Mucosa of descending colon (tissue), 3 donors: Measurements from ENCODE around the gene EGFLAM. TPM values are rescaled to one million over a fixed set of nuclear protein-coding genes. Genes with fewer than 3 reads are reported as not detected.
A peak's percentile ranks its signal among the peaks of the same experiment; 100 is the strongest.

Source experiments
- ATAC-seq: fragments of 200-7000 bp; cut with Tn5 transposase; one replicate; pipeline ENCODE4 v1.9.1; 2020; ENCODE audit warnings: mild to moderate bottlenecking, moderate library complexity
- DNase-seq, 3 donors: peaks; one replicate each; pipeline ENCODE4 v3.0.0-alpha.2; 2020
- H3K36me3 ChIP-seq: fragments of 200-600 bp; one replicate; pipeline ENCODE4 v1.8.0; 2021; ENCODE audit warnings: low read depth, mild to moderate bottlenecking
- H3K4me1 ChIP-seq: fragments of 200-600 bp; one replicate; pipeline ENCODE4 v1.8.0; 2021; ENCODE audit warnings: low read depth, mild to moderate bottlenecking
- H3K4me3 ChIP-seq: fragments of 200-600 bp; one replicate; pipeline ENCODE4 v1.8.0; 2021; ENCODE audit warnings: mild to moderate bottlenecking
- H3K9me3 ChIP-seq: fragments of 200-600 bp; one replicate; pipeline ENCODE4 v1.8.0; 2021; ENCODE audit warnings: mild to moderate bottlenecking
- intact Hi-C, 2 donors: fragments of 100-400 bp; cut with DNase I in 1 of 2; cut with micrococcal nuclease in 1 of 2; formaldehyde crosslinking; loops; one replicate each; pipeline versions ENCODE4 v1.11.0 to v1.11.1; 2022; cut with DNase I, micrococcal nuclease
- total RNA-seq, 3 donors: library from RNA; stranded (reverse); fragmentation: NEBNext Ultra II Directional in 2 of 3; extraction: Animal tissue kit (Norgen Biotek cat#: 25700) in 2 of 3; gene quantifications; one replicate each; pipeline versions ENCODE4 v1.2.1 to v1.2.4, GENCODE V29; 2021 to 2023
- TF ChIP-seq, protein P1 (sequence below): fragments of 200-600 bp; IDR thresholded peaks from one replicate; pipeline ENCODE4 v1.8.0; 2022; ENCODE audit warnings: antibody characterized with exemption, mild to moderate bottlenecking
- donor health status: DM: no; HTN: no; CAD: no; lungs with moderate emphysema.
- donor health status: DM: no; HTN: no; CAD: no.
- donor health status: DM: no; HTN: yes; CAD: no.

The EGFLAM gene
- total RNA-seq, 3 donors from 2014 or later, result 0.46 to 2.1 (median 0.84) TPM

DNA sequence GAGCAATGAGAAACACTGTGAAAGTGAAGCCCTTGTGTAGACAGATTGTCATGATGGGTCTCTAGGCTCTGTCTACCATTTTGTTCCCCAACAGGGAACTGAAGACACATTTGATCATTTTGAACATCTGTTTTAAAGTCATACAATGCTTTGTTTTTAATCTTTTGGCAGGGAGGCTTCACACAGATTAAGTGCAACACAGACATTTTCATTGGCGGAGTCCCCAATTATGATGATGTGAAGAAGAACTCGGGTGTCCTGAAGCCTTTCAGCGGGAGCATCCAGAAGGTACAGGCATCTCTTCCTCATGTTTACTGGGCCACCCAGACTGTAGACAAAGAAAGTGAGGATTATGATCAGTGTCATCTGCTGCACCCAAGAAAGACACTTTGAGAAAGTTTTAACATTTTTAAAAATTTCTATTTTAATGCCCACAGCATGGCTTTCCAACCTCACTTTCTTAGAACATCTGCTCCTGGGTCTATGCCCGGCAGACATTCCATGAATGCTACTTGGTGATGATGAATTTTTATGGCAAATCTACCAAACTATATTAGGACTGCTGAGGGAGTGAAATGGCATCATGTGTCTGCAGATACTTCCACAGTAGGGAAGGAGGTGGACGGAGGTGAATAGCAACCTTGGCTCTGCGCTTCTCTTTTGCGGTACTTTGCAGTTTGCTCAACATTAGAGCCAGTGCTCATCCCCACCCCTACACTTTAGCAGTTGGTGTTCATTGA lies 176.8 kb downstream of the EGFLAM start:
- DNase-seq (no peak), ATAC-seq (no peak)
- Histone ChIP-seq H3K4me3 (no peak overlapping the region), H3K4me1 (no peaks in the 10 kb centered on the region), H3K9me3 (no peaks in the 10 kb centered on the region), H3K36me3 (no peaks in the 10 kb centered on the region)
- intact Hi-C loops, result no loop called here
- TF ChIP-seq, protein P1, sequence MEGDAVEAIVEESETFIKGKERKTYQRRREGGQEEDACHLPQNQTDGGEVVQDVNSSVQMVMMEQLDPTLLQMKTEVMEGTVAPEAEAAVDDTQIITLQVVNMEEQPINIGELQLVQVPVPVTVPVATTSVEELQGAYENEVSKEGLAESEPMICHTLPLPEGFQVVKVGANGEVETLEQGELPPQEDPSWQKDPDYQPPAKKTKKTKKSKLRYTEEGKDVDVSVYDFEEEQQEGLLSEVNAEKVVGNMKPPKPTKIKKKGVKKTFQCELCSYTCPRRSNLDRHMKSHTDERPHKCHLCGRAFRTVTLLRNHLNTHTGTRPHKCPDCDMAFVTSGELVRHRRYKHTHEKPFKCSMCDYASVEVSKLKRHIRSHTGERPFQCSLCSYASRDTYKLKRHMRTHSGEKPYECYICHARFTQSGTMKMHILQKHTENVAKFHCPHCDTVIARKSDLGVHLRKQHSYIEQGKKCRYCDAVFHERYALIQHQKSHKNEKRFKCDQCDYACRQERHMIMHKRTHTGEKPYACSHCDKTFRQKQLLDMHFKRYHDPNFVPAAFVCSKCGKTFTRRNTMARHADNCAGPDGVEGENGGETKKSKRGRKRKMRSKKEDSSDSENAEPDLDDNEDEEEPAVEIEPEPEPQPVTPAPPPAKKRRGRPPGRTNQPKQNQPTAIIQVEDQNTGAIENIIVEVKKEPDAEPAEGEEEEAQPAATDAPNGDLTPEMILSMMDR, result no peak

DNA sequence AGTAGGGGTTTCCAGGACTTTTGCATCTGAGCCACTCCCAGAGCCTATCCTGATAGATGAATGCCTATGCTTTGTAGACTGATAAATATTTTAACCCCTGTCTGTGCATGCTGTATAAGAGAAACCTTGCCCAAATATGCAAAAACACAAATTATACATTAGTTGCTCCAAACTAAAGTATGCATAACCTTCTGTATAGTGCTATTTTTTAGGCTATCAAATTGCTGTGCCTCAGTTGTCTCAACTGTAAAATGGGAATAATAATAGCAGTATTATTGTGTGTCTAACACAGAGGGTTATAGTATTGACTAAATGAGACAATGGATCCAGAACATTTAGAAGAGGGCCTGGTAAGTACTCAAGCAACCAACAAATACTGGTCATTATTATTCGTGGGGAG lies 180.4 kb downstream of the EGFLAM start:
- intact Hi-C loops, result no loop called here
- DNase-seq (no peak), ATAC-seq (no peak)
- TF ChIP-seq, protein P1, result no peak
- Histone ChIP-seq H3K9me3 (no peaks in the 10 kb centered on the region), H3K4me1 (no peaks in the 10 kb centered on the region), H3K4me3 (no peak overlapping the region), H3K36me3 (no peaks in the 10 kb centered on the region)

DNA sequence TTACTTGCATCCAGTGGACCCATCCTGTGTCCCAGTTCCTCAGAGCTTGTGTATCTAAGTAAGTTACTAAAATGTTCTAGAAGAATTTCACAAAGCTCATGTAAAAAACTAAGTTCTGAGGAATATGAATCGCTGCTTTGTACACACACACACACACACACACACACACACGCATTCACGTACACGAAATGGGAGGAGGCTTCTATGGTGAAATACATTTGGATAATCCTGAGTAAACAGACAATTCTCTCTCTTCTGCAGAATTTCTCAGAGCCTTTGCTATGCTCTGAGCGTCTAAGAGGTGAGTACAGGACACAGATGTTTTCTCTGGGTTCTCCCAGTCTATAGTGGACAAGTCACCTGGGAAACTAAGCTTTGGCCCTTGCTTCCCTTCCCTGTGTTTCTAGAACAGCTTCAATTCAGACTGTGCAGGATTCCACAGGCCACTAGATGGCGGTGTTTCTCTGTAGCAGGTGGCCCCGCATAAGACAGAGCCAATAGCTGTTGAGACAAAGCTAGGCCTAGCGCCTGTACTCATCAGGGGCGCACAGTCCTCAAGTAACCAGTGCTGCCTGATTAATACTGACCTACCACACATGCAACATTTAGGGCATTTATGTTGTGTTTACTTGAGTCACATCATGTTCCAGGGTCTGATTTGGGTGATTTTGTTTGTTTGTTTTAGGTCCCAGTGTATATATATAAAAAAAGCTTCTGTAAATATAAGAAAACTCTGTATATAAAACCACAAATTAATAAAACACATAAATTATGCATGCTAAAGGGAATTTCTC lies 183.3 kb downstream of the EGFLAM start:
- Histone ChIP-seq H3K9me3 (no peaks in the 10 kb centered on the region), H3K4me1 (no peaks in the 10 kb centered on the region), H3K4me3 (no peak overlapping the region), H3K36me3 (no peaks in the 10 kb centered on the region)
- peak; percentile 59 to 93 (median 78) for DNase-seq
- ATAC-seq, result peak; percentile 97
- TF ChIP-seq, protein P1, result peak; percentile 77
- intact Hi-C loops, result loop anchor here (2.0 to 10.0 kb wide), 2 partner anchors 363 to 367 kb away; no protein-coding TSS in a partner anchor

DNA sequence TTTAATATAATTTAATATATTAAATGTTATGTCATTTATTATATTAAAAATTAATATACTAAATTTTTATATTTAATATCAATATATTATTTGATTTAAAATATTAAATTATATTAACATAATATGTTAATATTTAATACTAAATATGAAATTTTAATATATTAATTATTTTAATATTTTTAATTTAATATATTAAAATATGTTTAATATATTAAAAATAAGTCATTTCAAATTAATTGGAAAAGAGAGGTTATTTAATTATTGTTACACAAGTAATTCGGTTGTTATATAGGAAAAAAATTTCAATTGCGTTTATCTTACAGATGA lies 183.9 kb downstream of the EGFLAM start:
- H3K9me3 ChIP-seq, result no peaks in the 10 kb centered on the region
- DNase-seq (no peak), ATAC-seq (no peak)
- intact Hi-C loops, result loop anchor here in 1 of 2 donors (10.0 kb wide), 1 partner anchor 363 kb away; no protein-coding TSS in a partner anchor
- no peaks in the 10 kb centered on the region for H3K36me3 ChIP-seq
- H3K4me1 ChIP-seq, result no peaks in the 10 kb centered on the region
- TF ChIP-seq, protein P1, result no peak
- H3K4me3 ChIP-seq, result no peak overlapping the region

DNA sequence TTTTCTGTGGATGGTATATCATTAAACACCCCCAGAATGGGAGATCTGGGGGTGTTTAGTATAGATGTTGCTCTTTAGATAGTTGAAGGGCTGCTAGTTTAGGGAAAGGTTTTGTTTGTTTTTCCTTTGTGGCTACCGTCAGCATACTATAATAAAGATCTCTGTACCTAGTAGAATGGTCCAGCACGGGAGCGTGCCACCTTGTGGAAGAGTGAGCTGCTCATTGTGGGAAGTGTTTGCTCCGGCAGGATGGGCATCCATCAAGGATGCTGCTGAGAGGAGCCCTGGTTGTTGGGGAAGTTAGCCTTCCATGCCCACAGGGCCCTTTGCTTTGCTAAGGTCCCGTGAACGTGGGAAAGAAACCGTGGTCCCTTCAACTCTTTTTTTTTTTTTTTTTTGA lies 185.0 kb downstream of the EGFLAM start:
- Histone ChIP-seq H3K4me3 (no peak overlapping the region), H3K36me3 (no peaks in the 10 kb centered on the region), H3K4me1 (no peaks in the 10 kb centered on the region), H3K9me3 (no peaks in the 10 kb centered on the region)
- intact Hi-C loops, result loop anchor here in 1 of 2 donors (10.0 kb wide), 1 partner anchor 361 kb away; no protein-coding TSS in a partner anchor
- no peak for DNase-seq
- no peak for ATAC-seq
- TF ChIP-seq, protein P1, result no peak
